Neuronal stem cell (in vitro differentiated cells): ENCODE results near the gene COL13A1.

Source experiments
- DNase-seq: peaks from one replicate; pipeline ENCODE4 v3.0.0-alpha.2; 2013; ENCODE audit warnings: low spot score
- H2AFZ ChIP-seq: one replicate; pipeline ENCODE4 v1.6.1; 2013; ENCODE audit warnings: mild to moderate bottlenecking, low read length, inconsistent platforms
- H2AK5ac ChIP-seq: 2 replicates; pipeline ENCODE4 v1.6.1; 2013; ENCODE audit warnings: low read depth, mild to moderate bottlenecking, inconsistent platforms, low read length, moderate library complexity, mixed read lengths
- H2BK120ac ChIP-seq: 2 replicates; pipeline ENCODE4 v1.6.1; 2013; ENCODE audit warnings: low read depth, mild to moderate bottlenecking, inconsistent platforms, low read length, moderate library complexity, mixed read lengths
- H2BK12ac ChIP-seq: one replicate; pipeline ENCODE4 v1.6.1; 2013; ENCODE audit warnings: low read length, inconsistent platforms
- H2BK15ac ChIP-seq: 2 replicates; pipeline ENCODE4 v1.6.1; 2013; ENCODE audit warnings: mild to moderate bottlenecking, low read length, inconsistent platforms, mixed read lengths
- H2BK5ac ChIP-seq: one replicate; pipeline ENCODE4 v1.6.1; 2013; ENCODE audit warnings: inconsistent platforms, mild to moderate bottlenecking, low read length, moderate library complexity
- H3K14ac ChIP-seq: one replicate; pipeline ENCODE4 v1.6.1; 2013; ENCODE audit warnings: low read length, inconsistent platforms
- H3K18ac ChIP-seq: 2 replicates; pipeline ENCODE4 v1.6.1; 2013; ENCODE audit warnings: low read length, inconsistent platforms
- H3K23ac ChIP-seq: 2 replicates; pipeline ENCODE4 v1.6.1; 2013; ENCODE audit warnings: low read depth, mild to moderate bottlenecking, mixed read lengths, low read length, inconsistent platforms; ENCODE audit not compliant: poor library complexity
- H3K27ac ChIP-seq: replicated peaks from 3 replicates; pipeline ENCODE4 v1.5.1; 2013; ENCODE audit warnings: low read length, inconsistent platforms
- H3K27me3 ChIP-seq, 3 experiments: 2 replicates each; pipeline ENCODE4 v1.6.1; 2013; ENCODE audit warnings: low read length in 3 of 3, mild to moderate bottlenecking in 2 of 3, inconsistent platforms in 1 of 3, low read depth in 1 of 3, mixed read lengths in 1 of 3, moderate library complexity in 1 of 3; ENCODE audit not compliant: control insufficient read depth in 3 of 3, insufficient read depth in 3 of 3
- H3K36me3 ChIP-seq, 2 donors: replicated peaks in 1 of 2; 2 replicates each; pipeline ENCODE4 v1.6.1; 2013; ENCODE audit warnings: low read length in 2 of 2; ENCODE audit not compliant: control insufficient read depth in 2 of 2, insufficient read depth in 2 of 2
- H3K4ac ChIP-seq: 2 replicates; pipeline ENCODE4 v1.6.1; 2013; ENCODE audit warnings: inconsistent platforms, mild to moderate bottlenecking, low read length, moderate library complexity
- H3K4me1 ChIP-seq, 2 donors: 1 replicate in 1 of 2; 2 replicates in 1 of 2; pipeline ENCODE4 v1.6.1; 2013; ENCODE audit warnings: low read length in 2 of 2, low read depth in 1 of 2; ENCODE audit not compliant: control insufficient read depth in 2 of 2, insufficient read depth in 1 of 2
- H3K4me2 ChIP-seq: one replicate; pipeline ENCODE4 v1.6.1; 2013; ENCODE audit warnings: mild to moderate bottlenecking, low read length, inconsistent platforms; ENCODE audit not compliant: insufficient read depth, poor library complexity, severe bottlenecking
- H3K4me3 ChIP-seq, 2 donors: 2 replicates each; pipeline ENCODE4 v1.5.1; 2013; ENCODE audit warnings: low read length in 2 of 2, mild to moderate bottlenecking in 2 of 2, inconsistent platforms in 1 of 2, moderate library complexity in 1 of 2
- H3K79me1 ChIP-seq: one replicate; pipeline ENCODE4 v1.6.1; 2013; ENCODE audit warnings: low read depth, mild to moderate bottlenecking, inconsistent platforms, low read length, moderate library complexity
- H3K9ac ChIP-seq: one replicate; pipeline ENCODE4 v1.6.1; 2013; ENCODE audit warnings: mild to moderate bottlenecking, low read depth, low read length, inconsistent platforms; ENCODE audit not compliant: poor library complexity
- H3K9me3 ChIP-seq, 2 donors: replicated peaks in 1 of 2; 2 replicates each; pipeline versions ENCODE3 to v1.6.1; 2013; ENCODE audit warnings: low read length in 2 of 2, mild to moderate bottlenecking in 2 of 2, inconsistent platforms in 1 of 2, low read depth in 1 of 2, mixed read lengths in 1 of 2, moderate library complexity in 1 of 2; ENCODE audit not compliant: control insufficient read depth in 2 of 2, insufficient read depth in 1 of 2
- H4K8ac ChIP-seq: one replicate; pipeline ENCODE4 v1.6.1; 2013; ENCODE audit warnings: low read depth, mild to moderate bottlenecking, inconsistent platforms, low read length, moderate library complexity
- H4K91ac ChIP-seq: one replicate; pipeline ENCODE4 v1.6.1; 2013; ENCODE audit warnings: low read length, low read depth, mild to moderate bottlenecking, inconsistent platforms; ENCODE audit not compliant: poor library complexity
- WGBS, 2 donors: extraction: QIAGEN DNeasy Blood & Tissue Kit; methylation state at CpG; one replicate each; pipeline ENCODE4 v1.1.7; 2013; ENCODE audit warnings: missing lambda C conversion rate in 2 of 2, mixed read lengths in 1 of 2; ENCODE audit not compliant: insufficient read length in 2 of 2, insufficient replicate concordance in 1 of 2; ENCODE audit errors: extremely low coverage in 2 of 2; 5-methylcytosine and 5-hydroxymethylcytosine counted together

Gene COL13A1

DNA sequence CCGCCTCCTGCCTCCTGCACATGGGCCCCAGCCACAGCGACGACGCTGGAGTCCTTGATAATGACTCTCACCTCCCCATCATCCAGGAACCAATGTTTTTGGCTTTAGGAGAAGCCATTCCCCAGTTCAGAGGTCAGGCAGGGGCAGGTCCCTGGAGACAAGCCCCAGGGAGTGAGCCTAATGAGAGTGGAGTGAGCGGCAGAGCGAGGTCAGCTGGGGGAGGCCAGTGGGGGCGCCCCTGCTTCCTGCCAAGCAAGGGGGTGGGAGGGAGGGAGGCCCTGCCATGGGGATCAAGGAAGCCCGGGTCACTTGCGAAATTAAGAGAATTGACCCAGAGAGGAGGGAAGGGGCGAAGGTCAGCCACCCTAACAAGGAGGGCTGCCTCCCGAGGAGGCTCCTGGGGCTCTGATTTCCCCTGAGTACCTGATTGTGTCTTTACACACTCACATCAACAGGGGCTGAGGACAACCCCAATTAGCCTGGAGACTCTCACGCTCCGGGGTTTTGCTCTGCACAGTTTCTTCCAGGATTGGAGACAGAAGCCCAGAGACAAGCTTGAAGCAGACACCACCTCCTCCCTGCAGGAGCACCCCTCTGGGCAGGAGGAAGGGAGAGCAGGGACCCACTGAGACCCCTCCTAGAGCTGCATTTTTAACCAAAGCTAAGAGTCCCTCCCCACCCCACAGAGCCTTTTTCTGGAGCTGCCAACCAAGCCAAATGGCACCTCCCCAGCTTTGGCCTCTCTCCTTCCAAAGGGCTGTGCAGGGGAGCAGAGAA lies 112.1 kb downstream of the COL13A1 start:
- Histone ChIP-seq H3K23ac (no peak overlapping the region), H3K36me3 (no peaks in the 10 kb centered on the region), H2AFZ (no peak overlapping the region), H3K14ac (no peak overlapping the region), H3K9ac (no peak overlapping the region), H3K27me3 (no peaks in the 10 kb centered on the region), H2BK120ac (no peak overlapping the region), H3K4me2 (no peak overlapping the region), H2AK5ac (no peak overlapping the region), H2BK15ac (no peak overlapping the region), H2BK12ac (no peak overlapping the region), H3K27ac (no peak overlapping the region), H3K4me1 (peaks cover 5 to 15% of the 10 kb centered on the region in 2 donors), H4K8ac (no peak overlapping the region), H4K91ac (no peak overlapping the region), H3K79me1 (no peaks in the 10 kb centered on the region), H3K4ac (no peak overlapping the region), H2BK5ac (no peak overlapping the region), H3K4me3 (no peak overlapping the region), H3K9me3 (no peaks in the 10 kb centered on the region), H3K18ac (peak overlapping the region; percentile 46)
- no peak for DNase-seq
- no CpG with 5 or more reads among the region's 13 CpGs for WGBS, 2 donors

- Histone ChIP-seq H3K4me2 (no peak overlapping the region), H4K8ac (no peak overlapping the region), H3K79me1 (no peaks in the 10 kb centered on the region), H2BK12ac (no peak overlapping the region), H2AFZ (no peak overlapping the region), H2BK120ac (no peak overlapping the region), H3K27me3 (no peaks in the 10 kb centered on the region), H3K36me3 (no peaks in the 10 kb centered on the region), H3K18ac (no peak overlapping the region), H3K9ac (no peak overlapping the region), H3K27ac (no peak overlapping the region), H3K14ac (no peak overlapping the region), H2BK5ac (no peak overlapping the region), H2BK15ac (no peak overlapping the region), H2AK5ac (no peak overlapping the region), H3K4me1 (peaks cover 5 to 15% of the 10 kb centered on the region in 2 donors), H3K4ac (no peak overlapping the region), H3K9me3 (no peaks in the 10 kb centered on the region), H3K4me3 (no peak overlapping the region), H4K91ac (no peak overlapping the region), H3K23ac (no peak overlapping the region)
- no CpG with 5 or more reads among the region's 13 CpGs for WGBS, 2 donors
- peak; percentile 84 for DNase-seq
These were observed 112.9 kb downstream of the COL13A1 start for GRCh38 chr10:69914398-69915214.

- Histone ChIP-seq H3K27ac (no peak overlapping the region), H3K23ac (no peak overlapping the region), H2AFZ (no peak overlapping the region), H3K27me3 (no peaks in the 10 kb centered on the region), H4K8ac (no peak overlapping the region), H3K79me1 (no peaks in the 10 kb centered on the region), H3K4me3 (no peak overlapping the region), H2BK120ac (no peak overlapping the region), H3K14ac (no peak overlapping the region), H2BK15ac (no peak overlapping the region), H3K4me2 (no peak overlapping the region), H2BK12ac (no peak overlapping the region), H2BK5ac (no peak overlapping the region), H3K4me1 (peaks cover 5 to 15% of the 10 kb centered on the region in 2 donors), H3K18ac (no peak overlapping the region), H3K9me3 (no peaks in the 10 kb centered on the region), H3K36me3 (no peaks in the 10 kb centered on the region), H3K9ac (no peak overlapping the region), H4K91ac (no peak overlapping the region), H2AK5ac (no peak overlapping the region), H3K4ac (no peak overlapping the region)
- no peak for DNase-seq
- no CpG with 5 or more reads among the region's 3 CpGs for WGBS, 2 donors
These were observed 113.5 kb downstream of the COL13A1 start for GRCh38 chr10:69915215-69915560.

GRCh38 chr10:69916118-69916517 lies 114.4 kb downstream of the COL13A1 start:
- no peak overlapping the region for H2AK5ac ChIP-seq
- no peaks in the 10 kb centered on the region for H3K79me1 ChIP-seq
- no peak overlapping the region for H2BK5ac ChIP-seq
- no peak overlapping the region for H3K4me2 ChIP-seq
- no peaks in the 10 kb centered on the region for H3K9me3 ChIP-seq
- no peak overlapping the region for H4K91ac ChIP-seq
- DNase-seq, result no peak
- no CpG with 5 or more reads among the region's 6 CpGs for WGBS, 2 donors
- H3K4me1 ChIP-seq, result peaks cover 5 to 15% of the 10 kb centered on the region in 2 donors
- H2AFZ ChIP-seq, result no peak overlapping the region
- no peak overlapping the region for H3K18ac ChIP-seq
- H3K36me3 ChIP-seq, result no peaks in the 10 kb centered on the region
- no peak overlapping the region for H2BK12ac ChIP-seq
- H3K27me3 ChIP-seq, result no peaks in the 10 kb centered on the region
- no peak overlapping the region for H2BK120ac ChIP-seq
- H2BK15ac ChIP-seq, result no peak overlapping the region
- no peak overlapping the region for H3K9ac ChIP-seq
- H3K14ac ChIP-seq, result no peak overlapping the region
- H3K4ac ChIP-seq, result no peak overlapping the region
- no peak overlapping the region for H3K23ac ChIP-seq
- H3K4me3 ChIP-seq, result no peak overlapping the region
- H3K27ac ChIP-seq, result no peak overlapping the region
- H4K8ac ChIP-seq, result no peak overlapping the region
